ENCODE measurements around the gene ZNF222. TPM values are rescaled to one million over a fixed set of nuclear protein-coding genes. Genes with fewer than 3 reads are reported as not detected.

The ZNF222 gene
- total RNA-seq, 1 experiment from 2014 or later: 5.3 TPM

DNA sequence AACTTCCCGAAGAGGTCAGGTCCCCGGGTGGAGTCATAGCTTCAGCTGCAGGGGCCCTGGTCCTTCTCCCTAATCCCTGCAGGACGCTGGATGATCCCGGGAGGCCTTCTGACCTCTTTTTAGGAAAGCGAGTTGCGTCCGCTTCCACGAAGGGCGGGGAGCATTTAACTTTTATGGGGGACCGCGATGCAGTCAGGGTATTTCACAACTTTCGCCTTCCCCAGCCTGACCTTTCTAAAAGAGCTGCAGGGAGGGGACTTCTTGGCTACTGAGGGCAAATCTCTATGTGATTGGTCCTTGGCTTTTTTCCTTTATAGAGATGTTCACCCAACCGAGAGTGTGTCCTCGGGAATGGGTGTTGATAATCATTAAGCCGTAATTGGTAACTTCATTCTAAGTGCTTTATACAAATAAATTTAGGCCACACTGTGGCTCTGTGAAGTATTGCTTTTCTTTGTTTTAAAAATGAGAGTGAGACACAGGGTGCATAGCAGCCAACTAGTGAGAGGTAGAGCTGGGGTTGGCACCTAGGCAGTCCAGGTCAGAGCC is 21.6 kb upstream of the ZNF222 start:
- Mint-ChIP-seq H3K27me3 (ENCODE audit: unreplicated experiment) (no peaks in the 10 kb centered on the region), H3K27ac (ENCODE audit: unreplicated experiment) (peak overlapping the region; percentile 77), H3K4me3 (ENCODE audit: low read depth, unreplicated experiment) (peak overlapping the region; percentile 87), H3K36me3 (ENCODE audit: insufficient read depth, unreplicated experiment) (peaks cover 19% of the 10 kb centered on the region), H3K4me1 (ENCODE audit: low read depth, unreplicated experiment) (peaks cover 8% of the 10 kb centered on the region), H3K9me3 (ENCODE audit: low read depth, unreplicated experiment) (peaks cover 16% of the 10 kb centered on the region)
- BruUV-seq (replicated peaks): no TSS peak
- DNase-seq: peak; percentile 20
- TF ChIP-seq, protein P1, sequence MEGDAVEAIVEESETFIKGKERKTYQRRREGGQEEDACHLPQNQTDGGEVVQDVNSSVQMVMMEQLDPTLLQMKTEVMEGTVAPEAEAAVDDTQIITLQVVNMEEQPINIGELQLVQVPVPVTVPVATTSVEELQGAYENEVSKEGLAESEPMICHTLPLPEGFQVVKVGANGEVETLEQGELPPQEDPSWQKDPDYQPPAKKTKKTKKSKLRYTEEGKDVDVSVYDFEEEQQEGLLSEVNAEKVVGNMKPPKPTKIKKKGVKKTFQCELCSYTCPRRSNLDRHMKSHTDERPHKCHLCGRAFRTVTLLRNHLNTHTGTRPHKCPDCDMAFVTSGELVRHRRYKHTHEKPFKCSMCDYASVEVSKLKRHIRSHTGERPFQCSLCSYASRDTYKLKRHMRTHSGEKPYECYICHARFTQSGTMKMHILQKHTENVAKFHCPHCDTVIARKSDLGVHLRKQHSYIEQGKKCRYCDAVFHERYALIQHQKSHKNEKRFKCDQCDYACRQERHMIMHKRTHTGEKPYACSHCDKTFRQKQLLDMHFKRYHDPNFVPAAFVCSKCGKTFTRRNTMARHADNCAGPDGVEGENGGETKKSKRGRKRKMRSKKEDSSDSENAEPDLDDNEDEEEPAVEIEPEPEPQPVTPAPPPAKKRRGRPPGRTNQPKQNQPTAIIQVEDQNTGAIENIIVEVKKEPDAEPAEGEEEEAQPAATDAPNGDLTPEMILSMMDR (IDR thresholded peaks at IDR 0.05; ENCODE audit: unreplicated experiment): no peak
- CTCF ChIA-PET: interaction anchor here (0.7 to 1.4 kb wide), 2 partner anchors 435 to 497 kb away, joined by 3 to 4 read pairs; partner anchors contain the start of gene ZNF180
- intact Hi-C loops (cut with micrococcal nuclease; ENCODE audit: unreplicated experiment): loop anchor here (1.0 kb wide), 1 partner anchor 22 kb away; the partner anchor contains the start of gene ZNF222

- intact Hi-C loops (cut with micrococcal nuclease; ENCODE audit: unreplicated experiment): no loop called here
- Mint-ChIP-seq H3K27me3 (ENCODE audit: unreplicated experiment) (no peaks in the 10 kb centered on the region), H3K27ac (ENCODE audit: unreplicated experiment) (no peak overlapping the region), H3K4me3 (ENCODE audit: low read depth, unreplicated experiment) (no peak overlapping the region), H3K36me3 (ENCODE audit: insufficient read depth, unreplicated experiment) (peaks cover 28% of the 10 kb centered on the region), H3K4me1 (ENCODE audit: low read depth, unreplicated experiment) (peaks cover 8% of the 10 kb centered on the region), H3K9me3 (ENCODE audit: low read depth, unreplicated experiment) (peaks cover 24% of the 10 kb centered on the region)
- BruUV-seq (replicated peaks): no TSS peak
- CTCF ChIA-PET: no interaction called here
- TF ChIP-seq, protein P1 (IDR thresholded peaks at IDR 0.05; ENCODE audit: unreplicated experiment): no peak
- no peak for DNase-seq
These were observed 19.2 kb upstream of the ZNF222 start for GRCh38 chr19:44005973-44006372.

- peaks cover under 1% of the 10 kb centered on the region for H3K4me1 Mint-ChIP-seq (ENCODE audit: low read depth, unreplicated experiment)
- H3K4me3 Mint-ChIP-seq (ENCODE audit: low read depth, unreplicated experiment): no peak overlapping the region
- CTCF ChIA-PET: no interaction called here
- peaks cover 23% of the 10 kb centered on the region for H3K36me3 Mint-ChIP-seq (ENCODE audit: insufficient read depth, unreplicated experiment)
- intact Hi-C loops (cut with micrococcal nuclease; ENCODE audit: unreplicated experiment): no loop called here
- H3K27me3 Mint-ChIP-seq (ENCODE audit: unreplicated experiment): no peaks in the 10 kb centered on the region
- no peak for DNase-seq
- H3K27ac Mint-ChIP-seq (ENCODE audit: unreplicated experiment): no peak overlapping the region
- TF ChIP-seq, protein P1 (IDR thresholded peaks at IDR 0.05; ENCODE audit: unreplicated experiment): no peak
- peaks cover 28% of the 10 kb centered on the region for H3K9me3 Mint-ChIP-seq (ENCODE audit: low read depth, unreplicated experiment)
- BruUV-seq (replicated peaks): no TSS peak
These were observed 17.7 kb upstream of the ZNF222 start for GRCh38 chr19:44007473-44007872.

- BruUV-seq (replicated peaks): no TSS peak
- Mint-ChIP-seq H3K36me3 (ENCODE audit: insufficient read depth, unreplicated experiment) (peaks cover 9% of the 10 kb centered on the region), H3K4me3 (ENCODE audit: low read depth, unreplicated experiment) (no peak overlapping the region), H3K9me3 (ENCODE audit: low read depth, unreplicated experiment) (peaks cover 30% of the 10 kb centered on the region), H3K27ac (ENCODE audit: unreplicated experiment) (no peak overlapping the region), H3K4me1 (ENCODE audit: low read depth, unreplicated experiment) (no peaks in the 10 kb centered on the region), H3K27me3 (ENCODE audit: unreplicated experiment) (no peaks in the 10 kb centered on the region)
- CTCF ChIA-PET: no interaction called here
- TF ChIP-seq, protein P1 (IDR thresholded peaks at IDR 0.05; ENCODE audit: unreplicated experiment): no peak
- intact Hi-C loops (cut with micrococcal nuclease; ENCODE audit: unreplicated experiment): no loop called here
- no peak for DNase-seq
These were observed 14.7 kb upstream of the ZNF222 start for GRCh38 chr19:44010468-44010867.
